Measurements from ENCODE around the gene MACROD2. TPM values are rescaled to one million over a fixed set of nuclear protein-coding genes. Genes with fewer than 3 reads are reported as not detected.

Gene MACROD2
- polyA plus RNA-seq, 1 donor (not counting 4 experiments of a cell fraction or from before 2014, with no cell fraction given): 0.71 TPM

- dilution Hi-C loops (cut with MboI; ENCODE audit: extremely low pct_ligation_motif_present, low sequenced_read_pairs): no loop called here
- Histone ChIP-seq H3K36me3 (ENCODE audit: control insufficient read depth in 2 of 2, extremely low read depth in 1 of 2, insufficient read depth in 2 of 2, low read length in 2 of 2) (no peaks in the 10 kb centered on the region), H3K27ac (ENCODE audit: control insufficient read depth, insufficient read depth, low read length) (no peak overlapping the region), H3K27me3 (ENCODE audit: control insufficient read depth, extremely low read depth, insufficient read depth, low read length) (no peaks in the 10 kb centered on the region), H3K4me3 (ENCODE audit: control insufficient read depth in 2 of 3, extremely low read depth in 1 of 3, insufficient read depth in 2 of 3, low read depth in 1 of 3, low read length in 3 of 3) (no peak overlapping the region), H3K4me1 (ENCODE audit: control insufficient read depth, extremely low read depth, insufficient read depth, low read length) (no peaks in the 10 kb centered on the region), H2AFZ (ENCODE audit: control insufficient read depth, low read length) (no peak overlapping the region), H3K79me2 (ENCODE audit: control insufficient read depth, insufficient read depth, low read length) (no peaks in the 10 kb centered on the region), H3K9me1 (ENCODE audit: control insufficient read depth, extremely low read depth, insufficient read depth, low read length) (no peaks in the 10 kb centered on the region), H3K9ac (ENCODE audit: control insufficient read depth, extremely low read depth, insufficient read depth, low read length) (no peak overlapping the region), H4K20me1 (ENCODE audit: control insufficient read depth, extremely low read depth, insufficient read depth, low read length) (no peaks in the 10 kb centered on the region), H3K9me3 (ENCODE audit: control insufficient read depth, low read depth, low read length) (no peaks in the 10 kb centered on the region), H3K4me2 (ENCODE audit: control insufficient read depth, extremely low read depth, insufficient read depth, low read depth, low read length) (no peak overlapping the region)
- no peak for FAIRE-seq
- TF ChIP-seq CTCF (optimal IDR thresholded peaks at IDR 0.05 in 1 of 3, IDR thresholded peaks at IDR 0.05 in 1 of 3, conservative IDR thresholded peaks at IDR 0.05 in 1 of 3; ENCODE audit: extremely low read depth in 1 of 3, insufficient read depth in 2 of 3, low read length in 3 of 3): no peak
- TF ChIP-seq EZH2 (IDR thresholded peaks at IDR 0.05; ENCODE audit: low read length): no peak
- no peak for DNase-seq (ENCODE audit: low read depth, low spot score)
These were observed 308.3 kb downstream of the MACROD2 start for GRCh38 chr20:14303651-14304050.

- H3K79me2 ChIP-seq (ENCODE audit: control insufficient read depth, insufficient read depth, low read length): no peaks in the 10 kb centered on the region
- H3K36me3 ChIP-seq (ENCODE audit: control insufficient read depth in 2 of 2, extremely low read depth in 1 of 2, insufficient read depth in 2 of 2, low read length in 2 of 2): no peaks in the 10 kb centered on the region
- DNase-seq (ENCODE audit: low read depth, low spot score) (no peak), FAIRE-seq (no peak)
- no peak for TF ChIP-seq EZH2 (IDR thresholded peaks at IDR 0.05; ENCODE audit: low read length)
- TF ChIP-seq CTCF (optimal IDR thresholded peaks at IDR 0.05 in 1 of 3, IDR thresholded peaks at IDR 0.05 in 1 of 3, conservative IDR thresholded peaks at IDR 0.05 in 1 of 3; ENCODE audit: extremely low read depth in 1 of 3, insufficient read depth in 2 of 3, low read length in 3 of 3): no peak
- H3K4me2 ChIP-seq (ENCODE audit: control insufficient read depth, extremely low read depth, insufficient read depth, low read depth, low read length): no peak overlapping the region
- no peaks in the 10 kb centered on the region for H3K4me1 ChIP-seq (ENCODE audit: control insufficient read depth, extremely low read depth, insufficient read depth, low read length)
- H3K4me3 ChIP-seq (ENCODE audit: control insufficient read depth in 2 of 3, extremely low read depth in 1 of 3, insufficient read depth in 2 of 3, low read depth in 1 of 3, low read length in 3 of 3): no peak overlapping the region
- H4K20me1 ChIP-seq (ENCODE audit: control insufficient read depth, extremely low read depth, insufficient read depth, low read length): no peaks in the 10 kb centered on the region
- H3K27me3 ChIP-seq (ENCODE audit: control insufficient read depth, extremely low read depth, insufficient read depth, low read length): no peaks in the 10 kb centered on the region
- no peak overlapping the region for H3K9ac ChIP-seq (ENCODE audit: control insufficient read depth, extremely low read depth, insufficient read depth, low read length)
- dilution Hi-C loops (cut with MboI; ENCODE audit: extremely low pct_ligation_motif_present, low sequenced_read_pairs): no loop called here
- H3K27ac ChIP-seq (ENCODE audit: control insufficient read depth, insufficient read depth, low read length): no peak overlapping the region
- H3K9me1 ChIP-seq (ENCODE audit: control insufficient read depth, extremely low read depth, insufficient read depth, low read length): no peaks in the 10 kb centered on the region
- H3K9me3 ChIP-seq (ENCODE audit: control insufficient read depth, low read depth, low read length): no peaks in the 10 kb centered on the region
- H2AFZ ChIP-seq (ENCODE audit: control insufficient read depth, low read length): no peak overlapping the region
These were observed 309.2 kb downstream of the MACROD2 start for GRCh38 chr20:14304472-14304871.
